ENCODE measurements around the gene ME3.

Gene ME3

GRCh38 chr11:86671531-86672006, 847 bp downstream of the ME3 start:
- no peak for TF ChIP-seq CTCF (IDR thresholded peaks at IDR 0.05)

- TF ChIP-seq CTCF (IDR thresholded peaks at IDR 0.05): no peak
Observed at GRCh38 chr11:86670911-86671310, 1.5 kb downstream of the ME3 start.

- TF ChIP-seq CTCF (IDR thresholded peaks at IDR 0.05): no peak
Observed at GRCh38 chr11:86670181-86670580, 2.2 kb downstream of the ME3 start.

- no peak for TF ChIP-seq CTCF (IDR thresholded peaks at IDR 0.05)
Observed at GRCh38 chr11:86669424-86669823, 3.0 kb downstream of the ME3 start.

GRCh38 chr11:86668929-86669328, 3.5 kb downstream of the ME3 start:
- no peak for TF ChIP-seq CTCF (IDR thresholded peaks at IDR 0.05)

GRCh38 chr11:86666193-86666592, 6.2 kb downstream of the ME3 start:
- no peak for TF ChIP-seq CTCF (IDR thresholded peaks at IDR 0.05)

- TF ChIP-seq CTCF (IDR thresholded peaks at IDR 0.05): no peak
Observed at GRCh38 chr11:86664930-86665329, 7.5 kb downstream of the ME3 start.

- no peak for TF ChIP-seq CTCF (IDR thresholded peaks at IDR 0.05)
Observed at GRCh38 chr11:86663761-86664160, 8.7 kb downstream of the ME3 start.

Measured in LNCAP (cell line).